GM23338 (cell line): Measurements from ENCODE around the gene PRKAA1. TPM values are rescaled to one million over a fixed set of nuclear protein-coding genes. Genes with fewer than 3 reads are reported as not detected.
A peak's percentile ranks its signal among the peaks of the same experiment; 100 is the strongest.

Experiments used
- EZH2 ChIP-seq: fragments of 200-600 bp; sonication (generic); IDR thresholded peaks from one replicate; pipeline ENCODE4 v1.8.0; 2017; ENCODE audit warnings: antibody characterized with exemption, mild to moderate bottlenecking, low read depth; ENCODE audit not compliant: unreplicated experiment
- NANOG ChIP-seq: IDR thresholded peaks from 2 replicates; pipeline ENCODE4 v1.6.1; 2016; ENCODE audit warnings: antibody characterized with exemption, borderline replicate concordance
- REST ChIP-seq: IDR thresholded peaks from one replicate; pipeline ENCODE4 v1.6.1; 2018; ENCODE audit warnings: antibody characterized with exemption; ENCODE audit not compliant: unreplicated experiment
- ZNF114 ChIP-seq: fragments of 250-450 bp; sonication (Bioruptor Pico); IDR thresholded peaks from 2 replicates; pipeline ENCODE4 v1.5.0; 2020; ENCODE audit warnings: mild to moderate bottlenecking, moderate library complexity
- ZNF331 ChIP-seq: fragments of 250-450 bp; sonication (Bioruptor Pico); IDR thresholded peaks from 2 replicates; pipeline ENCODE4 v1.5.0; 2020; ENCODE audit warnings: low read depth, mild to moderate bottlenecking, moderate library complexity
- ZNF462 ChIP-seq: fragments of 250-450 bp; sonication (Bioruptor Pico); IDR thresholded peaks from 2 replicates; pipeline ENCODE4 v1.5.0; 2020; ENCODE audit warnings: mild to moderate bottlenecking, moderate library complexity
- polyA plus RNA-seq: library from polyadenylated mRNA; unstranded; fragments of >200 nt; fragmentation: Nextera tagmentation; extraction: Ambion mirVana; gene quantifications from 2 replicates; pipeline ENCODE4 v1.2.1, GENCODE V29; 2016
- total RNA-seq: library from RNA; depleted of rRNA; stranded (reverse); fragments of >200 nt; shearing (Covaris generic); gene quantifications from 2 replicates; pipeline ENCODE4 v1.2.3, GENCODE V29; 2014

PRKAA1 gene
- total and polyA plus RNA-seq, 2 experiments from 2014 or later, result 10.3 to 35.0 TPM

- TF ChIP-seq ZNF462 (no peak), EZH2 (no peak), ZNF114 (CRISPR knock-in tag) (no peak), REST (peak; percentile 17), NANOG (0 out of 2 replicates have a peak, but pooled peaks have one; percentile 3), ZNF331 (no peak)
Observed at GRCh38 chr5:40834849-40835787, 36.9 kb upstream of the PRKAA1 start, which contains the start of gene RPL37 (continued).
